HG02981 (cell line): ENCODE data around the gene PRSS53.

ENCODE experiments used
- ATAC-seq: cut with Tn5 transposase; IDR thresholded peaks from one replicate; pipeline ENCODE4 v1.9.1; 2021; ENCODE audit warnings: mild to moderate bottlenecking, moderate library complexity; ENCODE audit not compliant: unreplicated experiment

PRSS53 gene

DNA sequence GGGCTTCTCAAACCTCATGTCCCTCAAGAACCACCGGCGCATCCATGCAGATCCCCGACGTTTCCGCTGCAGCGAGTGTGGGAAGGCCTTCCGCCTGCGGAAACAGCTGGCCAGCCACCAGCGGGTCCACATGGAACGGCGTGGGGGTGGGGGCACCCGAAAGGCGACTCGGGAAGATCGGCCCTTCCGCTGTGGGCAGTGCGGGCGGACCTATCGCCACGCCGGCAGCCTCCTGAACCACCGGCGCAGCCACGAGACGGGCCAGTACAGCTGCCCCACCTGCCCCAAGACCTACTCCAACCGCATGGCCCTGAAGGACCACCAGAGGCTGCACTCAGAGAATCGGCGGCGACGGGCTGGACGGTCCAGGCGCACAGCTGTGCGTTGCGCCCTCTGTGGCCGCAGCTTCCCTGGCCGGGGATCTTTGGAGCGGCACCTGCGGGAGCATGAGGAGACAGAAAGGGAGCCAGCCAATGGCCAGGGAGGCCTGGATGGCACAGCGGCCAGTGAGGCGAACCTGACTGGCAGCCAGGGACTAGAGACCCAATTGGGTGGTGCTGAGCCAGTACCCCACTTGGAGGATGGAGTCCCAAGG lies 8.6 kb downstream of the PRSS53 start:
- no peak for ATAC-seq

DNA sequence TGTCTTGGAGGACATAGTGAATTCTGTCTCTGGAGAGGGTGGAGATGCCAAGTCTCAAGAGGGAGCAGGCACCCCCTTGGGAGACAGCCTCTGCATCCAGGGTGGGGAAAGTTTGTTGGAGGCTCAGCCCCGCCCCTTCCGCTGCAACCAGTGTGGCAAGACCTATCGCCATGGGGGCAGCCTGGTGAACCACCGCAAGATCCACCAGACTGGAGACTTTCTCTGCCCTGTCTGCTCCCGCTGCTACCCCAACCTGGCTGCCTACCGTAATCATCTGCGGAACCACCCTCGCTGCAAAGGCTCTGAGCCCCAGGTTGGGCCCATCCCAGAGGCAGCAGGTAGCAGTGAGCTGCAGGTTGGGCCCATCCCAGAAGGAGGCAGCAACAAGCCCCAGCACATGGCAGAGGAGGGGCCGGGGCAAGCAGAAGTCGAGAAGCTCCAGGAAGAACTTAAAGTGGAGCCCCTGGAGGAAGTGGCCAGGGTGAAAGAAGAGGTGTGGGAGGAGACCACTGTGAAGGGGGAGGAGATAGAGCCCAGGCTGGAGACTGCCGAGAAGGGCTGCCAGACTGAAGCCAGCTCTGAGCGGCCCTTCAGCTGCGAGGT lies 9.3 kb downstream of the PRSS53 start:
- no peak for ATAC-seq

DNA sequence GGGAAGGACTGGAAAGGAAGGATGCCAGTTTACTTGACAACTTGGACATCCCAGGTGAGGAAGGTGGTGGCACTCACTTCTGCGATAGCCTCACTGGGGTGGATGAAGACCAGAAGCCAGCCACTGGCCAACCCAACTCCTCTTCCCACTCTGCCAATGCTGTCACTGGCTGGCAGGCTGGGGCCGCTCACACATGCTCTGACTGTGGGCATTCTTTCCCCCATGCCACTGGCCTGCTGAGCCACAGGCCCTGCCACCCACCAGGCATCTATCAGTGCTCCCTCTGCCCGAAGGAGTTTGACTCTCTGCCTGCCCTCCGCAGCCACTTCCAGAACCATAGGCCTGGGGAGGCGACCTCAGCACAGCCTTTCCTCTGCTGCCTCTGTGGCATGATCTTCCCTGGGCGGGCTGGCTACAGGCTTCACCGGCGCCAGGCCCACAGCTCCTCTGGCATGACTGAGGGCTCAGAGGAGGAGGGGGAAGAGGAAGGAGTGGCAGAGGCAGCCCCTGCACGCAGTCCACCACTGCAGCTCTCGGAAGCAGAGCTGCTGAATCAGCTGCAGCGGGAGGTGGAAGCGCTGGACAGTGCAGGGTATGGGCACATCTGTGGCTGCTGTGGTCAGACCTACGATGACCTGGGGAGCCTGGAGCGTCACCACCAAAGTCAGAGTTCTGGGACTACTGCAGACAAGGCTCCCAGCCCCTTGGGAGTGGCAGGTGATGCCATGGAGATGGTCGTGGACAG lies 10.0 kb downstream of the PRSS53 start:
- no peak for ATAC-seq

DNA sequence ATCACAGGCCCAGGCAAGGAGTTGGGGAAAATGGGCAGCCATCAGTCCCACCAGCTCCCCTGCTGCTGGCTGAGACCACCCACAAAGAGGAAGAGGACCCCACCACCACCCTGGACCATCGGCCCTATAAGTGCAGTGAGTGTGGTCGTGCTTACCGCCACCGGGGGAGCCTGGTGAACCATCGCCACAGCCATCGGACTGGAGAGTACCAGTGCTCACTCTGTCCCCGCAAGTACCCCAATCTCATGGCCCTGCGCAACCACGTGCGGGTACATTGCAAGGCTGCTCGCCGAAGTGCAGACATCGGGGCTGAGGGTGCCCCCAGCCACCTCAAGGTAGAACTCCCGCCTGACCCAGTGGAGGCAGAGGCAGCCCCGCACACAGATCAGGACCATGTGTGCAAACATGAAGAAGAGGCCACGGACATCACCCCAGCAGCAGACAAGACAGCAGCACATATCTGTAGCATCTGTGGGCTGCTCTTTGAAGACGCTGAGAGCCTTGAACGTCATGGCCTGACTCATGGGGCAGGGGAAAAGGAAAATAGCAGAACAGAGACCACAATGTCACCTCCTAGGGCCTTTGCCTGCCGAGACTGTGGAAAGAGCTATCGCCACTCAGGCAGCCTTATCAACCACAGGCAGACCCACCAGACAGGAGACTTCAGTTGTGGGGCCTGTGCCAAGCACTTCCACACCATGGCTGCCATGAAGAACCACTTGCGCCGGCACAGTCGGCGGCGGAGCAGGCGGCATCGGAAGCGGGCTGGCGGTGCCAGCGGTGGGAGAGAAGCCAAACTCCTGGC lies 10.9 kb downstream of the PRSS53 start:
- ATAC-seq = no peak

DNA sequence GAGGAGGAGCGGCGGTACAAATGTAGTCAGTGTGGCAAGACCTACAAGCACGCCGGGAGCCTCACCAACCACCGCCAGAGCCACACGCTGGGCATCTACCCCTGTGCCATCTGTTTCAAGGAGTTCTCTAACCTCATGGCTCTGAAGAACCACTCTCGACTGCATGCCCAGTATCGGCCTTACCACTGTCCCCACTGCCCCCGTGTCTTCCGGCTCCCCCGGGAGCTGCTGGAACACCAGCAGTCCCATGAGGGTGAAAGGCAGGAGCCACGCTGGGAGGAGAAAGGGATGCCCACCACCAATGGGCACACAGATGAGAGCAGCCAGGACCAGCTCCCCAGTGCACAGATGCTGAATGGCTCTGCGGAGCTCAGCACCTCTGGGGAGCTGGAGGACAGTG lies 11.7 kb downstream of the PRSS53 start:
- no peak for ATAC-seq

DNA sequence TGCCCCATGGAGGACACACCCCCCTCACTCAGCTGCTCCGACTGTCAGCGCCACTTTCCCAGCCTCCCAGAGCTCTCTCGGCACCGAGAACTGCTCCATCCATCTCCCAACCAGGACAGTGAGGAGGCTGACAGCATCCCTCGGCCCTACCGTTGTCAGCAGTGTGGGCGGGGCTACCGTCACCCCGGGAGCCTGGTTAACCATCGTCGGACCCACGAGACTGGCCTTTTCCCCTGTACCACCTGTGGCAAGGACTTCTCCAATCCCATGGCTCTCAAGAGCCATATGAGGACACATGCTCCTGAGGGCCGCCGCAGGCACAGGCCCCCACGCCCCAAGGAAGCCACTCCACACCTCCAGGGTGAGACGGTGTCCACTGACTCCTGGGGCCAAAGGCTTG lies 12.4 kb downstream of the PRSS53 start:
- no peak for ATAC-seq

DNA sequence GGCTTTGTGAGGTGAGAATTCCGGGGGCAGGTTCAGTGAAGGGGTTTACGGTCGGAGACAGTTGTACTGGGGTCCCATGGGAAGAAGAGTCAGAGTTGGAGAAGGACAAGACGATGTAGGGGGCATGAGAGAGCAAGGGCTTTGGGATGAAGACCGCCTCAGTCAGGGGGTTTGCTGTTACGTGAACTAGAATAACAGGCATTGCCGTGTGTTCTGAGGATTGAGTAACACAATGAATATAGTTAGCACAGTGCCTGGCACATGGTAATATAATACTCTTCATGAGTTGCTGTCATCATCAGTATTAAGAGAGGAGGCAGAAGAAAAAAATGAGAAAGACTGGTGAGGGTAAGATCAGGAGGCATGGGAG lies 13.9 kb downstream of the PRSS53 start:
- ATAC-seq = no peak

DNA sequence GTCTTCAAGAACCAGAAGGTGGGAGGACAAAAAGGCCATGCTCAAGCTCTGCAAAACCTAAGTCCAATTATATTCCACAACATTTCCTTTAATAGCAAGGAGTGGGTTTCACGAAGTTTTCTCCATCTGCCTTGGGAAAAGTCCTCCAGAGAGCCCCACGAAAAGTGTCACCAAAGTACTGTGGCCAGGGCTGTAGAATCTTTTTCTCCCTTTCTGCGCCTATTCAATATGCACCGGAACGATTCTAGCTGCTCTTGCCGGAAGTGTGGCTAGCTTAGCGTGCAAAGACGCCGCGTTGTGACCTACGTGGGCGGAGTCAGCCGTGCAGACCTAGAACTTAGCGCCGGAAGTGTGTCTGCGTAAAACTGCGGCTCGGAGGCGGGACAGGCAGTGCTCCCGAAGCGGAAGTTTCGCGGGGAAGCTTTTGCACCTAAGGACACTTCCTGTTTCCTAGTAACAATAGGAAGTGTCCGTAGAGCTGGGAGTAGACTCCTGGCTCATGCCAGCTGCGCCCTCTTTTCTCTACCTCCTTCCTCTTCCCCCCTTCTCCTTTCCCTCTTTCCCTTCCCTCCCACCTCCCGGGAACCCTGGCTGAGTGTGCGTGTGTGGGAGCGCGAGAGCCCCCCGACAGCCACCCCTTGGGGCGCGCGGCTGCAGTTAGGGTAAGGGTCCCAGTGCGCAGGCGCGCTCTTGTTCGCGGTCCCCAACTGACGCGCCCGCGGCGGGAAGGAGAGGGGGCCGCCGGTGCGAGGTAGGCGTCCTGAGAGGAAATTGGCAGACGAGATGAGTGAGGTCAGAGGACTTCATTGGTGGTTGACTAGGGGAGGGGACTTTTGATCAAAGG lies 14.6 kb downstream of the PRSS53 start, which contains the start of the genes ZNF646 and ZNF668:
Gene ZNF646 (plus strand): TSS at position 453 of the 844 bp plus-strand sequence. CDS start 1,903 bp downstream, outside the sequence.
Gene ZNF668 (minus strand): TSS at position 271 of the 844 bp plus-strand sequence. CDS start 9,781 bp downstream, outside the sequence.
- peak; percentile 64 for ATAC-seq

DNA sequence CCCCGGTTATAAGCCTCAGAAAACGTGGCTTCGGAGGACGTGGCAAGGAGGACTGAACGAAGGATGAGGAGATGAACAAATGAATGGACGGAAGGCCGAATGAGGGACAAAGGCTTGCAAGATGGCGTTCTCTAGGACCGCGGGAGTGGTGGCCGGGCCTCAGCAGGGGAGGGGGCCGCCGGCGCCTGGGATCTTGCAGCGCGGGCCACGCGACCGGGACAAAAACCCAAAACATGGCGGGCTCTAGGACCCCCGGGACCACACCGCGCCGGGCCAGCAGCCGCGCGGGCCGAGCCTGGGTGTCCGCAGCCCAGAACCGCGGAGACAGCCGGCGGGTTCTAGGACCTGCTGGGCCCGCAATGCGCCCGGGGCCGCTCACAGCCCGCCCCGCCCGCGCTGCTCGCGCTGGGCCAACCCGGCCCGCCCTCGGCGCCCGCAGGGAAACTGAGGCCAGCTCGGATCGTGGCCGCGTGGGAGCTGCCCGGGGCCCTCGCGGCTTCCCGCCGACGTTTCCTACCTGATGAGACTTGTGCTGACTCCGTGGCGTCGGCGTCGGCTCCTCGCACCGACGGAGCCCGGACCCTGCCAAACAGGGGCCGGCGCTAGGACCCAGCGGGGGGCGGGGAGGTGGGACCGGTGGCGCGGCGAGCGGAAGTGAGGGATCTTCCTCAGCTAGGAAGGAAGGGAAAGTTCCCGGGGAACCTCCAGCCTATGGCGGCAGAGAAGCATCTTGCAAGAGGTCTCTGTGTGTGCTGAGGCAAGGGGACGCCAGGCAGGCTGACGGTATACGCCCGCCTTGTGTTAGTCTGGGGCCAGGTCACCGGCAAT lies 15.4 kb downstream of the PRSS53 start:
- ATAC-seq = peak; percentile 46

DNA sequence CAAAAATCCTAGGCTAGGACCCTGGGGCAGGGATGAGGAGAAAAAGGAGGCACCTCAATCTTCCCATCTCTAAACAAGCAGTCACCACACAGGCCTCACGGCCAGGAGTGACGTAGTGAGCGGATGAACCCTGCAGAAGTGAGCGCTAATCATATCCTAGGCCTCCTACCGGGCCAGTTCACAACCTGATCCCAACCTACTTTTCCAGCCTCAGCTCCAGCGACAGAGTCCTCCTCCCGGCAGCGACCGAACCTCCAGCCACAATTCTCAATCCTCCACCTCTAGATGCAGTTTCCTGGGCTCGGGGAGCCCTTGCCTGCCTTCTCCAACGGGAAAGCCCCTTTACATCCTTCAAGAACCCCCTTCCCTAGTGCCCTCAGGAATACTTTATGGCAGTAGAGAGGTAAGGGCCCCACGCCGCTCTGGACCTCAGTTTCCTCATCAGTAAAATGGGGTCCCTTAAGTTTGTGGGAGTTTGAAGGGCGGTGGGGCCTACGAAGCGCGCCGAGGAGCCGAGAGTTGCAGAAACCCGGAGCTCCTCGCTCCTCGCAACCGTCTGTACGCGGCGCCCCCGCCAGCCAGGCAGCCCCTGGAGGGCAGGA lies 16.1 kb downstream of the PRSS53 start:
- ATAC-seq = no peak

DNA sequence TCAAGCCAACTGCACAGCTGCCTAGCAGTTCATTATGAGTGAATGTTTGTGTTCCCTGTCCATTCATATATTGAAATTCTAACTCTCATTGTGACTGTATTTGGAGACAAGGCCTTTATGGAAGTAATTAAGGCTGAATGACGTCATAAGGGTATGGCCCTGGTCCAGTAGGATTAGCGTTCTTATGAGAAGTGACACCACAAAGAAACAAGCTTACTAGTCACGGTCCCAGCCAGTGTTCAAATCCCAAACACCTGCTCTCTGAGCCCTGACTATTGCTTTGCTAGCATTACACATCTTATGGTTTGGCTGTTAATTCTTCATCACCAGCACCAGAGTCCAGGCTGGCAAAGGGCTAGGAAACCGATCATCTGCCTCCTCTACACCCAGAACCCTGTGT lies 16.9 kb downstream of the PRSS53 start:
- no peak for ATAC-seq

DNA sequence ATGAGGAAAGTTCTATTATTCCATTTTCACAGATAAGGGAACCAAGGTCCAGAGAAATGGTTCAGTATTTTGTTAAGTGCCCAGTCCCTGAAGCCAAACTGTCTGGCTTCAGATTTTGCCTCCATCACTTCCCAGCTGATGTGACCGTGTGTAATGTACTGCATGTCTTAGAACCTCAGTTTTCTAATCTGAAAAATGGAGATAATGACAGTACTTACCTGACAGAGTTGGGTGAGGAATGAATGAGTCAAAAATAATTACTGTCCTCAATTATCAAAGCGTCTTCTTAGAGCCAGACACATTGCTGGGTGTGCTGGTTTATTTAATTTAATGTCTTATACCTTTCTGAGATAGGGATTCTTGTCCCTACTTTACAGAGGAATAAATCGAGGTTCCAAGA lies 21.4 kb downstream of the PRSS53 start:
- ATAC-seq = no peak

DNA sequence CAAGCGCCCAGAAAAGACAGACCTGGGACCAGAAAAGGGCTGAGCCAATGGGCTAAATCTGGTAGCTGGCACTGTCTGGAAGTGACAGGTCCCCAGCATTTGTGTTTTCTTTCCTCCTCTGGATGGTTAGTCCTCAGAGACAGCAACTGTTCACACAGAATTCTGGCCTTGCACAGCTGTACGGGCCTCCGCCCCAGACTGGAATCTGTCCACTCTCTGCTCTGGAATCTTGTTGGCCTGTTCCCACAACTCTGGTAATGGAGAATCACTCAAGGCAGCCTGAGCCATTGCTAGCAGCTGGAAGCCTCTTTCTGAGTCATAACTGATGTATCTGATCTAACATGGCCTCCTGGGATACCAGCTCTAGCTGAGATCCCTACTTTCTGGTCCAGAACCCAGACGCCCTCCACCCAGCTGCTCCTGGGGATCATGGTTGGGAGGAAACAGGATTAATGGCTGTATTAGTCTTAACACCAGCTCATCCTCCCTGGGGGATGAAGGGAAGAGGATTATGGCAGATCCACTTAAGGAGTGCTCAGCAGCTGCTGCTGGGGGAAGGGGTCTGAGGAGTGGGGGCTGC lies 23.8 kb downstream of the PRSS53 start:
- no peak for ATAC-seq

DNA sequence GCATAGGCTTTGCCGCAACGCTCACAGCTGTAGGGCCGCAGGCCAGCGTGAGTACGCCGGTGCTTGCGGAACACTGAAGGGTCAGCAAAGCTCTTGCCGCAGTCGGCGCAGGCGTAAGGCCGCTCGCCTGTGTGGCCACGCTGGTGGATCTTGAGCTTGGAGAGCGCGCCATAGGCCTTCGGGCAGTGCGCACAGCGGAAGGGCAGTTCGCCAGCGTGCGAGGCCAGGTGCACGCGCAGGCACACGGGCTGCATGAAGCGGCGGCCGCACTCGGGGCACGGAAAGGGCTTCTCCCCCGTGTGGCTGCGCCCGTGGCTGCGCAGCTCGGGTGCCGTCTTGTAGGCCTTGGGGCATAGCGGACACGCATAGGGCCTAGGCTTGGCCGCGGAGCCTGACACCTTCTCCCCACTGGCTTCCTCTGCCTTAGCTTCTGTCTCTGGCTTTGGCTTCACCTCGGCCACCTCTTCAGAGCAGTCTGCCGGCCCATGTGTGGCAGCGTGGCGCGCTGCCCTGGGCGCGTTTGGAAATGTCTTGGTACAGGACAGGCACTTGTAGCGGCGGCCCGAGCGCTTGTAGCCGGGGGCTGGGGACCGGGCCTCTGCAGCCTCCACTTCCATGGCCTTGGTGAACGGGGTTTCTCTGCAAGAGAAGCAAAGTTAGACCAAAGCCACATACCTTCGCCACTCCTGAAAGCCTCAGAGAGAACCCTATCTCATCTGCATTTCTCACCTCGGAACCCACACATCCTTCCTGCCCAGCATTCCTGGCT lies 24.7 kb downstream of the PRSS53 start:
- ATAC-seq = no peak

DNA sequence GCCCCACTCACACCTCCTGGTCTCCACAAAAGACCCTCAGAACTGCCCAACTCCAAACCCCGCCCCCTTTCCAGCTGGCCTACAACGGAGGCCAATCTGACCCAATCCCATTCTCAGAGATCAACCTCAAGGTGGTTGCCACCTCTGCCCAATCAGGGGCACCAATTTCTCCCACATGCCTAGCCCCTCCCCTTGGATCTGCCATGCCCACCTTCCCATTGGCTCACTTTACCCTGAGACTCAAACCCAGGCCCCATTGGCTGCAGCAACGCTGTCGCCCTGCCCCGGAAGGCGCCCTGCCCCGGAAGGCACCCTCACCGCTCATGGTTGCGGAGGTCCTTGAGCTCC lies 25.3 kb downstream of the PRSS53 start:
- no peak for ATAC-seq

DNA sequence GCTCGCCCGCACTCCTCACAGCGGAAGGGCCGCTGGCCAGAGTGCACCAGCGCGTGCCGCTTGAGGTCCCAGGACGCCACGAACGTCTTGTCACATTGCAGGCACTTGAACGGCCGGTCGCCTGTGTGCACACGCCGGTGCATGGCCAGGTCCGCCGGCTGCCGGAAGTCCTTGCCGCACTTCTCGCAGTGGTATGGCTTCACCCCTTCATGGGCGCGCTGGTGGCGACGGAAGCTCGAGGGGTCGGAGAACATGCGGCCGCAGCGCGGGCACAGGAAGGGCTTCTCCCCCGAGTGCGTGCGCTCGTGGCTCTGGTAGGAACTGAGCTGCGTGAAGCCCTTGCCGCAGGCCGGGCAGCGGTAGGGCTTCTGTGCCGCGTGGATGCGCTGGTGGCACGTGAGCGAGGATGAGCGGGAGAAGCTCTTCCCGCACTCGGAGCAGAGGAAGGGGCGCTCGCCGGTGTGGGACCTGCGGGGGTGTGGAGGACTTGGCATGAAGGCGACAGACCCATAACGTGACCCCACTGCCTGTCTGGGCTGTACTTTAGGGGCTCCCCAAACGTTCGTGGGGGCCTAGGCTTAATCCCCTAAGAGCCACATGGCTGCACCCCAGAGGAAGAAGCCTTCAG lies 26.8 kb downstream of the PRSS53 start:
- ATAC-seq = no peak

DNA sequence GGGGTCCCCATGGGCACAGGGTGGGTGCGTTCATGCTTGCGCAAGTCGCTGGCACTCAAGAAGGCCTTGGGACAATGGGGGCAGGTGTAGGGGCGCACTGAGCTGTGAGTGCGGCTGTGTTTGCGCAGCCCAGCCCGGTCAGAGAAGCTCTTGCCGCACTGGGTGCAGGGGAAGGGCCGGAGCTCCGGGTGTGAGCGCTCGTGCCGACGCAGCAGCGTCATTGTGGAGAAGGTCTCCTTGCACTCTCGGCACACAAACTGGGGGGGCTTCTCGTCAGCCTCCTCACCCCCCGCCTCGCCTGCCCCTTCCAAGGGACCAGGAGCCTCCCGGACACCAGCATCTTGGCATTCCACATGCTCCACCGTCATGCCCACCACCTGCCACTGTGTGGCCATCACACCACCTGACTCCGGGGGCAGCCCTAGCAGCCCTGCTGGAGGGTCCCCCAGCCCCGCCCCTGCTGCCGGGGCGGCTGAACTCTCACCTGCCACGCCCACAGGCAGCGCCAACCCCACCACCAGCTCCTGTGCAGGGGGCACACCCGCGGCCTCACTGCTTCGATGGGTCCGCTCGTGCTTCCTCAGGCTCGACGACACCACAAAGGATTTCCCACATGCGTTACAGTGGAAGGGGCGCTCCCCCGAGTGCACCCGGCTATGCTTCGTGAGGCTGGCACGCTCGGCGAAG lies 27.5 kb downstream of the PRSS53 start:
- ATAC-seq = no peak
